ENCODE measurements around the gene PRDX5.
"Not testable (repeated sequence)": the region's sequence is repeated elsewhere in the genome, so short reads cannot be mapped to it uniquely, and the experiment has no call there.

DNA sequence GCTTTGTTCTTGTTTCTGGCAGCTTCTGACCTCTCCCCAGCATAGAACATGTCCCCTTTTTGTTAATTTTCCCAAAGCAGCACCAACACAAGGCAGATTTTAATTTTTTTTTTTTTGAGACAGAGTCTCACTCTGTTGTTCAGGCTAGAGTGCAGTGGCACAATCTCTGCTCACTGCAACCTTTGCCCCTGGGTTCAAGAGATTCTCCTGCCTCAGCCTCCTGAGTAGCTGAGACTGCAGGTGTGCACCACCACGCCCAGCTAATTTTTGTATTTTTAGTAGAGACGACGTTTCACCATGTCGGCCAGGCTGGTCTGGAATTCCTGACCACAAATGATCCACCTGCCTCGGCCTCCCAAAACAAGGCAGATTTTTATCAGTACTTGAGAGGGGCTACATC is 10.1 kb upstream of the PRDX5 start:
- TF ChIP-seq ZNF416 (CRISPR knock-in tag; IDR thresholded peaks at IDR 0.05); NFE2L1 (CRISPR knock-in tag; IDR thresholded peaks at IDR 0.05); MYBL2 (CRISPR knock-in tag; IDR thresholded peaks at IDR 0.05); CTCF (IDR thresholded peaks at IDR 0.05): not testable (repeated sequence)
- TF ChIP-seq, protein P1, sequence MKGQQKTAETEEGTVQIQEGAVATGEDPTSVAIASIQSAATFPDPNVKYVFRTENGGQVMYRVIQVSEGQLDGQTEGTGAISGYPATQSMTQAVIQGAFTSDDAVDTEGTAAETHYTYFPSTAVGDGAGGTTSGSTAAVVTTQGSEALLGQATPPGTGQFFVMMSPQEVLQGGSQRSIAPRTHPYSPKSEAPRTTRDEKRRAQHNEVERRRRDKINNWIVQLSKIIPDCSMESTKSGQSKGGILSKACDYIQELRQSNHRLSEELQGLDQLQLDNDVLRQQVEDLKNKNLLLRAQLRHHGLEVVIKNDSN (CRISPR knock-in tag; IDR thresholded peaks at IDR 0.05), result not testable (repeated sequence)
